Sigmoid colon (tissue), 4 donors: Measurements from ENCODE around the gene EPHX1.

Experiments
- EP300 ChIP-seq, 4 donors: sonication (generic); formaldehyde crosslinking; IDR thresholded peaks; one replicate each; pipeline ENCODE4 v1.6.1; 2017; ENCODE audit warnings: antibody characterized with exemption in 4 of 4
- POLR2A ChIP-seq, 2 donors: fragments of 450-650 bp; IDR thresholded peaks; one replicate each; pipeline ENCODE4 v1.6.1; 2016; ENCODE audit warnings: antibody characterized with exemption in 2 of 2, mild to moderate bottlenecking in 2 of 2, moderate library complexity in 2 of 2
- POLR2AphosphoS5 ChIP-seq, 4 donors: sonication (generic); formaldehyde crosslinking; IDR thresholded peaks; one replicate each; pipeline ENCODE4 v1.6.1; 2017; ENCODE audit warnings: antibody characterized with exemption in 4 of 4
- TF ChIP-seq, protein P1 (sequence below), 4 experiments: fragments of 450-650 bp in 3 of 4; fragments of 200-600 bp in 1 of 4; IDR thresholded peaks; one replicate each; pipeline ENCODE4 v1.5.1; 2016 to 2019; ENCODE audit warnings: antibody characterized with exemption in 4 of 4, mild to moderate bottlenecking in 3 of 4, moderate library complexity in 2 of 4

GRCh38 chr1:225880222-225880588 lies 70.3 kb downstream of the EPHX1 start:
- TF ChIP-seq, protein P1, sequence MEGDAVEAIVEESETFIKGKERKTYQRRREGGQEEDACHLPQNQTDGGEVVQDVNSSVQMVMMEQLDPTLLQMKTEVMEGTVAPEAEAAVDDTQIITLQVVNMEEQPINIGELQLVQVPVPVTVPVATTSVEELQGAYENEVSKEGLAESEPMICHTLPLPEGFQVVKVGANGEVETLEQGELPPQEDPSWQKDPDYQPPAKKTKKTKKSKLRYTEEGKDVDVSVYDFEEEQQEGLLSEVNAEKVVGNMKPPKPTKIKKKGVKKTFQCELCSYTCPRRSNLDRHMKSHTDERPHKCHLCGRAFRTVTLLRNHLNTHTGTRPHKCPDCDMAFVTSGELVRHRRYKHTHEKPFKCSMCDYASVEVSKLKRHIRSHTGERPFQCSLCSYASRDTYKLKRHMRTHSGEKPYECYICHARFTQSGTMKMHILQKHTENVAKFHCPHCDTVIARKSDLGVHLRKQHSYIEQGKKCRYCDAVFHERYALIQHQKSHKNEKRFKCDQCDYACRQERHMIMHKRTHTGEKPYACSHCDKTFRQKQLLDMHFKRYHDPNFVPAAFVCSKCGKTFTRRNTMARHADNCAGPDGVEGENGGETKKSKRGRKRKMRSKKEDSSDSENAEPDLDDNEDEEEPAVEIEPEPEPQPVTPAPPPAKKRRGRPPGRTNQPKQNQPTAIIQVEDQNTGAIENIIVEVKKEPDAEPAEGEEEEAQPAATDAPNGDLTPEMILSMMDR (IDR thresholded peaks at IDR 0.05) = no peak
- TF ChIP-seq EP300 (IDR thresholded peaks at IDR 0.05) (no peak), POLR2A (IDR thresholded peaks at IDR 0.05) (no peak), POLR2AphosphoS5 (IDR thresholded peaks at IDR 0.05) (no peak)
